NCI-H2171 (cell line): Measurements from ENCODE around the gene DIRAS2.

Experiments
- DNase-seq: peaks from one replicate; lab custom pipeline; 2025; lab: John Stamatoyannopoulos, UW

The DIRAS2 gene

GRCh38 chr9:90612957-90613356 is 29.7 kb downstream of the DIRAS2 start:
- DNase-seq, result no peak

- DNase-seq, result no peak
These were observed 31.1 kb downstream of the DIRAS2 start for GRCh38 chr9:90611568-90611967.

GRCh38 chr9:90611121-90611520 is 31.5 kb downstream of the DIRAS2 start:
- DNase-seq, result no peak

- no peak for DNase-seq
These were observed 34.7 kb downstream of the DIRAS2 start for GRCh38 chr9:90607701-90608516.

GRCh38 chr9:90600029-90600428 is 42.6 kb downstream of the DIRAS2 start:
- DNase-seq, result no peak

GRCh38 chr9:90598191-90598590 is 44.4 kb downstream of the DIRAS2 start:
- no peak for DNase-seq

GRCh38 chr9:90593646-90594045 is 49.0 kb downstream of the DIRAS2 start:
- no peak for DNase-seq

- no peak for DNase-seq
These were observed 62.0 kb downstream of the DIRAS2 start for GRCh38 chr9:90580576-90580975.

- DNase-seq, result no peak
These were observed 63.4 kb downstream of the DIRAS2 start for GRCh38 chr9:90579181-90579580.

GRCh38 chr9:90578126-90578815 is 64.4 kb downstream of the DIRAS2 start:
- no peak for DNase-seq

- peak; percentile 13 for DNase-seq
These were observed 73.1 kb downstream of the DIRAS2 start for GRCh38 chr9:90569511-90569910.

GRCh38 chr9:90568667-90569066 is 74.0 kb downstream of the DIRAS2 start:
- DNase-seq, result peak; percentile 75

- no peak for DNase-seq
These were observed 80.4 kb downstream of the DIRAS2 start for GRCh38 chr9:90562229-90562628.
